ENCODE results near the gene ZFP64.

- no peak for TF ChIP-seq EZH2 (IDR thresholded peaks at IDR 0.05; ENCODE audit: borderline replicate concordance, low read length)
- TF ChIP-seq CTCF (conservative IDR thresholded peaks at IDR 0.05 in 1 of 2, IDR thresholded peaks at IDR 0.05 in 1 of 2; ENCODE audit: extremely low read depth in 1 of 2, insufficient read depth in 1 of 2, low read depth in 1 of 2, low read length in 2 of 2) = no peak
These were observed 47.5 kb upstream of the ZFP64 start for GRCh38 chr20:52239102-52239501.
